Inflammatory macrophage (primary cell): ENCODE results near the gene TMEM225B.
"Not testable (repeated sequence)": the region's sequence is repeated elsewhere in the genome, so short reads cannot be mapped to it uniquely, and the experiment has no call there.

ENCODE experiments used
- DNase-seq, 2 donors: peaks; one replicate each; pipeline ENCODE4 v3.0.0-alpha.2; 2020 to 2022

Gene TMEM225B

GRCh38 chr7:99579281-99579955 is 18.6 kb upstream of the TMEM225B start:
- no peak for DNase-seq

DNA sequence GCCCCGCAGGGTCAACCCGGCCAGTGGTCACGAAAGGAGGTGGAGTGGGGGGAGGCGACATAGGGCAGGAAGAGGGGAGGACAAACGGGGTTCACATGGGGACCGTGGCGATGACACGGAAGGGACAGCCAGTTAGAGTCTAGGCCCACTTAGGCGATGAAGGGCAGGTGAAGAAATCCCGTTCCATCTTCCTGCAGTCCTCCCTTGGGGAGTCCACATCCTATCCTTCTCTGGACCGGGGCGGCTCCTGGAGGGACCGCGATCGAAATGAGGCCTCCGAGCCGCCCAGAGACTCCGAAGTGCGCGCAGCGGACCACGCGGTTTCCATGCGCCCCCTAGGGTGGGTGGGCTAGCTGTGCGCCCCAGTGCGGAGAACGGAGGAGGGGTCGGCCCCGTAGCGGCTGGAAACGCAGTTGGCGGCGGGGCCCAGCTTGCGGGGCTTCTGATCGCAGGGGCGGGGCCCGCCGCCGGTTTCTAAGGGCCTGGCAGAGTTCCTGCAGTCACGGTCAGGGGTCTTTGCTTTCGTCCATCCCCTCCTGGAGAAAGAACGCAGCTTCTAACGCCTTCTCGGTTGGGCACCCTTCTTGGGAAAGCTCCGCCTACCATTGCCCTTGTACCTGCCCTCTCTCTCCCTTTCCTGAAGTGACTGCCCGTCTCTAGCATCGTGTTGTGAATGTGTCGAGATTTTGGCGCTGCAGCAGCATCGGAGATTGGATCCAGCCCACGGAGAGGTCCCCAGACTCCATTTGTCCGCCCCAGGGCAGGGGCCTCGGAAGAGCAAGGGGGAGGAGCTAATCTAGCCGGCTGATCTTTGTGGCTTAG is 17.9 kb upstream of the TMEM225B start:
- no peak for DNase-seq

- not testable (repeated sequence) for DNase-seq
Measured at GRCh38 chr7:99580778-99581332, 17.2 kb upstream of the TMEM225B start.

DNA sequence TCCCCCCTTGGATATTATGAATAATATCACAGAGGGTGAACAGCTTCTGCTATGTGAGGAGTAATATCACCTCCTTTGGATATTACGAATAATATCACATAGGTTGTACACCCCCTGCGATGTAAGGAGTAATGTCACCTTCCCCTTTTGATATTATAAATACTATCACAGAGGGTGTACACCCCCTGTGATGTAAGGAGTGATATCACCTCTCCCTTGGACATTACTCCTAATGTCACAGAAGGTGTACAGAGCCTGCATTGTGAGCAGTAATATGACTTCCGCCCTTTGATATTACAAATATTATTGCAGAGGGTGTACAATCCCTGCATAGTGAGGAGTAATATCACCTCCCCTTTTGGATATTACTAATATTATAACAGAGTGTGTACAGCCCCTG is 9.2 kb upstream of the TMEM225B start:
- no peak for DNase-seq

GRCh38 chr7:99594948-99595745 is 2.9 kb upstream of the TMEM225B start:
- no peak for DNase-seq

- DNase-seq = no peak
Measured at GRCh38 chr7:99596408-99596955, 1.6 kb upstream of the TMEM225B start.

- DNase-seq = no peak
Measured at GRCh38 chr7:99599836-99600235, 1.8 kb downstream of the TMEM225B start.

GRCh38 chr7:99601656-99602310 is 3.7 kb downstream of the TMEM225B start:
- DNase-seq = no peak

DNA sequence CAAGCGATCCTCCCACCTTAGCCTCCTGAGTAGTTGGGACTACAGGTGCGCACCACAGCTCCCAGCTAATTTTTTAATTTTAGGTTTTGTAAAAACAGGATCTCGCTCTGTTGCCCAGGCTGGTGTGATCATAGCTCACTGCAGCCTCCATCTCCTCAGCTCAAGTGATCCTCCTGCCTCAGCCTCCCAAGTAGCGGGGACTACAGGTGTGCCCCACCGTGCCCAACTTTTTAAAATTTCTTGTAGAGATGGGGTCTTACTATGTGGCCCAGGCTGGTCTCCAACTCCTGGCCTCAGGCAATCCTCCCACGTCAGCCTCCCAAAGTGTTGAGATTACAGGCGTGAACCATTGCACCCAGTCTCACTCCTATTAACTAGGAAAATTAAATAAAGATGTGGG is 7.5 kb downstream of the TMEM225B start:
- no peak for DNase-seq

GRCh38 chr7:99606531-99606930 is 8.5 kb downstream of the TMEM225B start:
- no peak for DNase-seq

DNA sequence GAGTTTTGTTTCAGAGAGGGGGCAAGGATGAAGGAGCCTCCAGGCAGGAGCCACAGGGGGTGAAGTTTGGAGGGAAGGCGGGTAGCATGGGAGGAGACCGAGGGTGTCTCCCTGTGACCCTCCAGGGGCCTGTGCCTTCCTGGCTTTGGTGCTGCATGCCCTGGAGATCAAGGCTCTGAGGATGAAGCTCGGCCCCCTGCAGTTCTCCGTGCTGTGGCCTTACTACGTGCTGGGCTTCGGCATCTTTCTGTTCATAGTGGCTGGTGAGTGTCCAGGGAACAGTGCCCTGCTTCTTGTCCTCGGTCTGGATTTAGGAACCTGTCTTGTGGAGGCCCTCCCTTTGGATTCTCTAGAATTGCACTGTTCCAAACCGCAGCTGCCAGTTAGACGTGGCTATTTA is 9.5 kb downstream of the TMEM225B start:
- DNase-seq = no peak

- DNase-seq = no peak
Measured at GRCh38 chr7:99614495-99614894, 16.4 kb downstream of the TMEM225B start.

- DNase-seq = no peak
Measured at GRCh38 chr7:99615989-99616358, 17.9 kb downstream of the TMEM225B start.

- DNase-seq = peak; percentile 84 to 90
Measured at GRCh38 chr7:99616359-99617191, 18.5 kb downstream of the TMEM225B start, which contains the start of gene ZSCAN25. TSS of gene ZSCAN25 (plus strand) at chr7:99616946. CDS start at chr7:99619607, 2,661 bp downstream.

DNA sequence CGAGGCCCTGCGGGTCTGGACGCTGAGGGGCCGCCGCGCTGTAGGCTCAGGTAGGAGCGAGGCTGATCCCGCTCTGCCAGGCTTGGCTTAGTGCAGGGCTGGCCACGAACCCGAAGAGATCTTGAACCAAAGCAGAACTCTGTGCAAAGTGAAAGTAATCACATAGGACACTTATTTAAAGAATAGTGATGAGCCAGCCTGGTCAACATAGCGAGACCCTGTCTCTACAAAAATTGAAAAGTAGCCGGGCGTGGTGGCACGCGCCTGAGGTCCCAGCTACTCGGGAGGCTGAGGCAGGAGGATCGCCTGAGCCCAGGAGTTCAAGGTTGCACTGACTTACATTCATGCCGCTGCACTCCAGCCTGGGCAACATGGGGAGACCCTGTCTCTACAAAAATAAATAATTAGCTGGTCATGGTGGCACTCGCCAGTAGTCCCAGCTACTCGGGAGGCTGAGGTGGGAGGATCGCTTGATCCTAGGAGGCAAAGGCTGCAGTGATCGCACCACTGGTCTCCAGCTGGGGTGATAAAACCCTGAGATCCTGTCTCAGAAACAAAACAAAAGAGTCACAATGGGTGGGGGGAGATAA is 19.2 kb downstream of the TMEM225B start:
- no peak for DNase-seq

GRCh38 chr7:99618726-99619125 is 20.7 kb downstream of the TMEM225B start:
- no peak for DNase-seq

- DNase-seq = no peak
Measured at GRCh38 chr7:99619571-99620130, 21.6 kb downstream of the TMEM225B start.

GRCh38 chr7:99621271-99621670 is 23.2 kb downstream of the TMEM225B start:
- no peak for DNase-seq

GRCh38 chr7:99622596-99622995 is 24.5 kb downstream of the TMEM225B start:
- no peak for DNase-seq

- no peak for DNase-seq
Measured at GRCh38 chr7:99623091-99623693, 25.1 kb downstream of the TMEM225B start.
